HG02623 (cell line): Measurements from ENCODE around the gene ANKRD53.
"Not testable (repeated sequence)": the region's sequence is repeated elsewhere in the genome, so short reads cannot be mapped to it uniquely, and the experiment has no call there.

Source experiments
- ATAC-seq: cut with Tn5 transposase; IDR thresholded peaks from one replicate; pipeline ENCODE4 v1.9.1; 2021; ENCODE audit warnings: moderate library complexity; ENCODE audit not compliant: unreplicated experiment

The ANKRD53 gene

GRCh38 chr2:71005271-71006202, 27.1 kb downstream of the ANKRD53 start:
- no peak for ATAC-seq

DNA sequence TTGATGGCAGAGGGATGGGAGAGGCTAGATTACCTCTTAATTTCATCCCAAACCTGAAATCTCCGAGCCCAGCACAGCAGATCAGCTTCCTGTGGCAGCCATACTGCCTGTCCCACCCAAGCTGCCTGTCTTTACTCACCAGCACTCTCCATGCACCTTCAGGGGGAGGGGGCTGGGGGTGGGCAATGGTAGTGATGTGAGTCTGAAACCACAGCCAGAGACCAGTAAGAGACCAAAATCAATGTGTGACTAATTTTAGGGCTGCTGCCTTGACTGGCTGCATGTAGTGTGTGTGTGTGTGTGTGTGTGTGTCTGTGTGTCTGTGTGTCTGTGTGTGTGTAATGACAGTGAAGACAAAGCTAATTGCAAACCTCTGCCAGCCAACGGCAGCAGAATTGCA, 27.9 kb downstream of the ANKRD53 start:
- ATAC-seq = no peak

- ATAC-seq = no peak
These were observed 28.7 kb downstream of the ANKRD53 start for GRCh38 chr2:71006955-71007799.

DNA sequence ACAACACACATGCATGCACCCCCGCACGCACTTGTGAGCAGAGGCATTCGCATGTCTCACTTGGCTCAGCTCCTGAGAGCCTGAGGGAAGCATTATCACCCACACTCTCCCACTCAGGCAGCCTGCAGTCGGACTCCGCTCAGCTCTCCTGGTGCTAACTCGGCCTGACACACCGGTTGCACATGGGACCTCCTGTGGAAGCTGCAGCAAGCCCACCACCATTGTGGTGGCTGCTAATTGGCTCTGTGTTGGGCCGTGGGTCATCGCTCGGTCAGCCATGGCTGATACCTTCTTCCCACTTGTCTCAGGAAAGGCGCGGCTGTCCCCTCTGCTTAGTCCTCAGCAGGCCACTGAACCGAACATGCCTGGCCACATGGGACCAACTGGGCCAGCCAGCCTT, 29.9 kb downstream of the ANKRD53 start:
- ATAC-seq = no peak

GRCh38 chr2:71011786-71012185, 33.4 kb downstream of the ANKRD53 start:
- ATAC-seq = not testable (repeated sequence)

DNA sequence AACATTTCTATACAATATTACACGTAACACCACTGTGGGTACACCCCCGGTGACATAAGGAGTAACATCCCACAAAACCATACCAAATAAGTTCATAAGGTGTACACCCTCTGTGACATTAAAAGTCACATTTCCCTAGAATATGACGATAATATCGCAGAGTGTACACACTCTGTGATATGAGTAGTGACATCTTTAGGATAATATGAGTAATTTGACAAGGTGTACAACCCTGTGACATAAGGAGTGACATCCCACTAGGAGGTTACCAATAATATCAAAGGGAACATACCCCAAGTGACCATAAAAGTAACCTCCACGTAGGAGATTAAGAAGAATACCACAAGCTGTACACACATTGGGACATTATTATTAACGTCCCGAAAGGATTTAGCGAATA, 40.2 kb downstream of the ANKRD53 start:
- ATAC-seq = no peak

- not testable (repeated sequence) for ATAC-seq
These were observed 41.6 kb downstream of the ANKRD53 start for GRCh38 chr2:71019989-71020388.

GRCh38 chr2:71021394-71021793, 43.0 kb downstream of the ANKRD53 start:
- ATAC-seq = not testable (repeated sequence)

- ATAC-seq = not testable (repeated sequence)
These were observed 45.3 kb downstream of the ANKRD53 start for GRCh38 chr2:71023553-71024243.
